HUDEP-2 (cell line): ENCODE results near the gene RAPGEF4.
"Not testable (repeated sequence)": the region's sequence is repeated elsewhere in the genome, so short reads cannot be mapped to it uniquely, and the experiment has no call there.

Experiments used
- DNase-seq, 76 experiments: peaks; one replicate each; lab custom pipeline; 2025; ENCODE audit not compliant: unreplicated experiment in 76 of 76; lab: John Stamatoyannopoulos, UW

The RAPGEF4 gene

DNA sequence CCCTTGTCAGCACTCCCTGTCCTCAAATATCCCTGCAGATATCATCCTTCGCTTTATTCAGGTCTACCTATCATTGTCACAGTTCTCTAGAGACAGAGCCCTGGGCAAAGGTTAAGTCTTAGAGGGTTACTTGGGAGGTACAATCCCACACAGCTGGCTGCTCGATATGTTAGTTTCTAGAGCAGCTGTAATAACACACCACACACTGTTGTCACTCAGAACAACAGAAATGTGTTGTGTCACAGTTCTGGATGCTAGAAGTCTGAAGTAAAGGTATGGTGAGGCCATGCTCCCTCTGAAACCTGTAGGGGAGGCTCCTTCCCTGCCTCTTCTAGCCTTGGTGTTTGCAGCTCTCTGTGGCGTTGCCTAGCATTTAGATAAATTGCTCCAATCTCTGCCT is 9.9 kb upstream of the RAPGEF4 start:
- DNase-seq = no peak

DNA sequence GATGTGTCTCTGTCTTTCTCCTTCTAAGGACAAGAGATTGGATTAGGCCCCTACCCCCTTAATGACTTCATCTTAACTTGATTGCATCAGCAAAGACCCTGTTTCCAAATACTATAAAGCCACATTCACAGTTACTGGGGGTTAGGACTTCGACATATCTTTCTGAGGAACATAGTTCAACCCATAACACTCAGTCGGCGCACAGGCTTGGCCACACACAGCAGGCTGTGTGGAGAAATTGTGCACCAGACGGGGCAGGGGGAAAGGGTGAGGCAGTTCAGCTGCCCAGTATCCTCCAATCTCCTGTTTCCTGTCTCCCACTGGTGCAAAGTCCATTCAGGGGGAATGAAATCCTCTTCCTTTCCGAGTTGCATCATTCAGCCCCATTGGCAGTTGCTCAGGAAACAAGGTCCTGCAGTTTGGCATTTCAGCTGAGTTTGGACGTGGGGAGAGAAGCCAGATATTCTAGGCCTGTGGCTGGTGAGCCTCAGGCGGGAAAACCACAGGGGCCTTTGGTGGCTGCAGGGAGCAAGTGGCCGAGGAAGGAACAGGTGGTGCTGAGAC is 9.4 kb upstream of the RAPGEF4 start:
- DNase-seq = no peak

DNA sequence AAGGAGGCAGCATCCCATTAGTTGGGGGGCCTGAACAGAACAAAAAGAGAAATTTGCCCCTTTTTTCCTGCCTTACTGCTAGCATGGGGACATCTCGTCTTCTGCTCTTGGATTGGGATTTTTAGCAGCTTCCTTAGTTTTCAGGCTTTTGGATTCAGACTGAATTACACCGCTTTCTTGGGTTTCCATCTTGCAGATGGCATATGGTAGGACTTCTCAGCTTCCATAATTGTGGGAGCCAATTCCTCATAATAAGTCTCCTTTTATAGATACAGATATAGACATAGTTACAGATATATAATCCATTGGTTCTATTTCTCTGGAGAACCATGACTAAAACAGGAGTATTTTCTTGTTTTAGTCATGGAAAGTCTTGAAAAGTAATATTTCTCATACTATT is 5.2 kb upstream of the RAPGEF4 start:
- DNase-seq = no peak

DNA sequence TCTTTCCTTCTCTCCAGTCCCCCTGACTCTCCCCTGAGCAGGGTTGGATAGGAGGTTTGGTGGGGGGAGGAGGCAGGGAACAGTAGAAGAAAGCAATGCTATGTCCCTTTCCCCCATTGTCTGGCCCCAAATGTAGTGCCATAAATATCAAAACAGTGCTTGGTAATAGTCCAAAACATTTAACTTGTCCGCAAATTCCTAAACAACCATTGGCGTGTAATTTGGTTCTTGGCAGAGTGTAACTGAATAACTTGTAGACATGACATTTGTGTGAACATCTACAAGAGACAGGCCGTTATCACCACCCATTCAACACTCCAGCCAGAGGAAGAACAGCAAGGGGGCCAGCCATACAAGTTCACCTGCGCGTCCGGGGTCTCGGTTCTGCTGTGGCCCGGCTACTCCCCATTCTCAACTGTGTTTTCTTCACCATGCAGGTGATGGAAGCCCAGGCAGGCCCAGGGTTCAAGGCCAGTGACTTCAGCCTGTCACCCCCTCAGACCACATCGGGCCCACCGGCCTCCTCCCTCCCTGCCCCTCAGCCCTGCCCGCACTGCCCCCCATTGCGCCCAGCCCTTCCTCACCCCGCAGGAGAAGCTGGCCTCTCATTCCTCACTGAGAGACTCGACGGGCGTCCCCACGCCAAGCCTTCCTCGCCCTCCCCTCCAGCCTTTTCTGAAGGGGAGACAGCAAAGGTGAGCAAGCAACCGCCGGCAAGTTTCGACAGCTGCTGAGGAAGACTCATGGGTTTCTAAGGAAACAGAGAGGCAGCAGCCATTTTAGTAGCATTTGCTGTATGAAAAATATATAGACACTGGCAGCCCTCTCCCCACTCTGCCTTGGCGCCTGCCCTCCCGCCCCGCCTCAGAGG is 699 bp upstream of the RAPGEF4 start:
- no peak for DNase-seq

DNA sequence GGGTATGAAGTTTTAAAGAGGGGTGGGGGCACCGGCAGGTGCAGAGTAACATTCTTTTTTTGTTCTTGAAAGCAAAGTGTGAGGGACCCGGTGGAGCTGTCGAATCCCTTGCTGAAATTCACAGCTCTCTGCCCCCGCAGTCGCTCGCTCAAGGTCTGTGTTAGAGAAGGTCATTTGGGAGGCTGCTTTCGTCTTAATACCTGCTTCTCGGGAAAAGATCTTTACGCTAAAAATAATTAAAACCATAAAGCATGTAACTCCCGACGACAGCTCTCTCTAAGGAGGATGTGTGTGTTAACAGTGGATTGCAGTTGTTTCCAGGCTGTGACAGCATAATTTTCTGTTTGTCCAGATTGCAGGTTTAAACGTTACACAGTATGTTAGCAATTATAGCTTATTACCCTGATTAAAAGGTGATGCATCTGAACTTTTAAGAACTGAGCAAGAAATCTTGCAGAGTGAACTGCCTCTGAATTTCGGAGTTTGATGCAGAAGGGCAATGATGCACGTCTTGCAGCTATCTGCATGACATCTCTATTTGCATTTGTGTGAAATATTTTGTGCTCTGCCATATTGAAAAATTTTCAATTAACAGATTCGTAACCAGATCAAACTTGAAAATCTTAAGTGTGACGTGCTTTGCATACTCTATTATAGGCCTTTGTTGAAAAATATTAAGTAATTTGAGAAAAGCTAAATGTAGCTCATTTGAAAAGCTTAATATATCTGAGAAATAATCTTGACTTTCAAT is 954 bp downstream of the RAPGEF4 start:
- no peak for DNase-seq

DNA sequence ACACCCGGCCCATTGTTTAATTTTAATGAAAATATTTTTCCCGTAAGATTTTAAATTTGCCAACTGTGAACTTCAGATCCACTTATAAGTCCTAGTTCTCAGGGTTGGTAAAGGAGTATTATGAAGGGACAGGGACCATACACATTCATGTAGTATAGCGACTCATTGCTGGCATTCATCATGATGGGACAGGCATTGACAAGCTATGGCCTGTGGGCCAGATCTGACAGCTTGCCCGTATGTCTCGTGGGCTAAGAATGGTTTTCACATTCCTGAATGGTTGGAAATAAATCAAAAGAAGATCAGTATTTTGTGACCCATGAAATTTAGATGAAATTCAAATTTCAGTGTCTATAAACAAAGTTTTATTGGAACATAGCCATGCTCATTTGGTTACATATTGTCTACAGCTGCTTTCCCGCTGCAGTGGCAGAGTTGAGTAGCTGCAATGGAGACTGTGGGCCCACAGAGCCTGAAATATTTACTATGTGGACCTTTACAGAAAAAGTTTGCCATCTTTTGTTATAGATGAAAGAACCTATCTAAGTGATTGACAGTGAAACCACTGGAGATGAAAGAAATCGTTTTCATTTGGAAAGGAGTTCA is 4.1 kb downstream of the RAPGEF4 start:
- DNase-seq = no peak

DNA sequence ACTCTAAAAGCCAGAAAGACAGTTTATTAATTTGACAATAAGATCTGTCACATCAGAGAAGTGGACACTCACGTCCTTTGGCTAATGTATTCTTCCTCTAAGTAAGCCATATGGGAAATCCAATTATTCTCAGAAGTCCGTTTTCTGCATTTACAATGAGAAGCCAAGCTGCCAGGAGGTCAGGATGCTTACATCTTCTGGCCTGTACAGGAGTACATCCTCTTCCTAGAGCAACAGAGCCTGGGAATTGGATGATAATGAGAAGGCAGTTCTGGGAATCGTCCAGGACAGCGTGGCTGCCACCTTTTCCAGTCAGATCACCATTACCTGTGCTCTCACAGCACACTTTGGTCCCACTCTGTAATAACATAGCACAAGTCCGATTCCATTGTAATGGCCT is 5.2 kb downstream of the RAPGEF4 start:
- no peak for DNase-seq

DNA sequence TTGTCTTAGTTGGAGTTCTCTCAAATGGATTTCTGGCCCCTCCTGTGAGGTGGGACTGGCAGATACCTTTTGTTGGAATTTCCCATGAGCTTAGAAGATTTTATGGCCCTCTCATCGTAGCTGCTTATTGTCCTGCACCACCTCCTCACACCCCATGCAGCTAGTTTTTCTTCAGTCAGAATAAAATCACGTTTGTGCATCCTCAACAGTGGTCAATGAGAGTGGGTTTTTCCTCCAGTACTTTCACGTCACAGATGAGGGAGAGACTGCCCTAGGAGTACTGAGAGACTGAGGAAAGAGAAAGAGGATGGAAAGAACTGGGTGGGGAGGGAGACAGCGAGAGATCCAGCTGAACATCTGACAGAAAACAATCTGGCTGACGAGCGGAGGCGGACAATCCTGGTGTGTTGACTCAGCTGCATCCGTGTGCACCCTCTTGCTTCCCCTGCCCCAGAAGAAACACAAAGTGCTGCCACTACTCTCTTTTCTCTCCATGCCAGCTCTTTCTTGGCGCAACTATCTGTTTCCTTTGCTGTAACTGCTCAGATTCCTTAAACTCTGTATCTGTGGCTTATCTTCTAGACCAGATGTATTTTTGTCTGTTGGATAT is 7.4 kb downstream of the RAPGEF4 start:
- no peak for DNase-seq

DNA sequence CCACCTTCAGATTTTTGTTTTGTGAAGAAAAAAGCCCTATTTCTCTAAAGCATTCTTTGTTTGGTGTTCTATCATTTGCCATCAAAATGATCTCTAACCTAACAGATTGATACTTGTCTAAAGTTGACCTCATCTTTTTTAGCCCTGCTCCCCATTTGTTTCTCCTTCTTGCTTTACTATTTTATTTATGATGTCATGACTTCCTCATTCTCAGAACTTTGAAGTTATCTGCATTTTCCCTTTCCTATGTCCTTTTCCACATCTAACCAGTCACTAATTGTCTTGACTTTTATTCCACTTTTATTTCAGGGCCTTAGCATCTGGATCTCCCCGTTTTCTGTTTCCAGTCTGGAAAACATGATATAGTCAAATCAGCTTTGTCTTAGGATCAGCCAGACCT is 8.3 kb downstream of the RAPGEF4 start:
- no peak for DNase-seq

DNA sequence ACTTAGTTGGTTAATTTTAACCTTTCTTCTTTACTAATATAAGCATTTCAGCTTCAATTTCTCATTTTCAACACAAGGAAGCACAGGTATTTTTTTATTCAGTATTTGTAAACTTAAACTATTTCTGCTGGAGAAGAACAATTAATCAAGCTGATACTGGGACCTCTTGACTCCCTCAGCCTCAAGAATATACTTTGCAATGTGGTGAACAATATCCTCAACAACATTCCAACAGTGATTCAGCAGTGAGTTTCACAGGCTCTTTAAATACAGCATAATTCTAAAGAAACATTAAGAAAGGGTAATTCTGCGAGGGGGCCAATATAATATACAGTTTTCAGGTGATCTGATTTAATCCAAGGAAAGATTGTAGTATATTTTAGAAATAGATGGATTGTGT is 10.0 kb downstream of the RAPGEF4 start:
- no peak for DNase-seq

DNA sequence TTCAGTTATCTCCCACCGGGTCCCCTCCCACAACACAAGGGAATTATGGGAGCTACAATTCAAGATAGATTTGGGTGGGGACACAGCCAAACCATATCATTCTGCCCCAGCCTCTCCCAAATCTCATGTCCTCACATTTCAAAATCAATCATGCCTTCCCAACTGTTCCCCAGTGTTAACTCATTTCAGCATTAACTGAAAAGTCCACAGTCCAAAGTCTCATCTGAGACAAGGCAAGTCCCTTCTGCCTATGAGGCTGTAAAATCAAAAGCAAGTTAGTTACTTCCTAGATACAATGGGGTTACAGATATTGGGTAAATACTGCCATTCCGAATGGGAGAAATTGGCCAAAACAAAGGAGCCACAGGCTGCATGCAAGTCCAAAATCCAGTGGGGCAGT is 12.9 kb downstream of the RAPGEF4 start:
- not testable (repeated sequence) for DNase-seq

DNA sequence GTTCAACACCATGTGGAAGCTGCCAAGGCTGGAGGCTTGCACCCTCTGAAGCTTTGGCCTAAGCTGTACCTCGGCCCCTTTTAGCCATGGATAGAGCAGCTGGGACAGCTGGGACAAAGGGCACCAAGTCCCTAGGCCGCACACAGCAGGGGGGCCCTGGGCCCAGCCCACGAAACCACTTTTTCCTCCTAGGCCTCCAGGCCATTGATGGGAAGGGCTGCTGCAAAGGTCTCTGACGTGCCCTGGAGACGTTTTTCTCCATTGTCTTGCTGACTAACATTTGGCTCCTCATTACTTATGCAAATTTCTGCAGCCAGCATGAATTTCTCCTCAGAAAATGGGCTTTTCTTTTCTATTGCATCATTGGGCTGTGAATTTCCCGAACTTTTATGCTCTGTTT is 13.7 kb downstream of the RAPGEF4 start:
- DNase-seq = no peak

DNA sequence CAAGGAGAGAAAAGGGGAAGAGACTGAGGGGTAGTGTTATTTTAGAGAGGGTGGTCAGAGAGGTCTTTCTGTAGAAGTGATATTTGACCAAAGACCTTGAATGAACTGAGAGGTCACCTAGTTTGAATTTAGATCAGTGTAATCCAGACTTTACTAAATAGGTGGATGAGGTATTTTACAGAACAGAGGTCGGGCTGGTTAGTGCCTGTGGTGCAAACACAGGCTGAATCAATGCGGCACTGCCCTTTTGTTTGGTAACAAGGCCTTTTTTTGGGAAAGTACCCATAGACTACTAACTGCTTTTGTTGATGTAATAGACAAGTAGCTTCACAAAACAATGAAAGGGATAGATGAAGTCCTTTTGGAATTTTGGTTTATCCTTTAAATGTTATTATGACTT is 15.9 kb downstream of the RAPGEF4 start:
- DNase-seq = no peak

DNA sequence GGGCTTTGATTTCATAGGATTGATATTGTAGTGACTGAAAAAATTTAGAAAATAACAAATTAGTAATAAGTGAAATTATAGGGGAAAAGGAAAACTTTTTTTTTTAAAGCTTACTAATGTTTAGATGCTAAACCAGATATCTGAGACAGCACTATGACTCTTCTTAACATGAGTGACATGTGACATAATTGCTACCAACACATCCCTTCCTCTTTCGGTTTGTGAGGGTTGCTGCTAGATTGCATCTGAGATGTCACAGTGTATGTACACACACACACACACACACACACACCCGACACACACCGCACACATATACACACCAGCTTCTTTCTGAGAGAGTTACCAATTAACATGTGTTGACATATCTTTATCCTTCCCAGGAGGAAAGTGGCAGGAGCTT is 18.0 kb downstream of the RAPGEF4 start:
- no peak for DNase-seq

DNA sequence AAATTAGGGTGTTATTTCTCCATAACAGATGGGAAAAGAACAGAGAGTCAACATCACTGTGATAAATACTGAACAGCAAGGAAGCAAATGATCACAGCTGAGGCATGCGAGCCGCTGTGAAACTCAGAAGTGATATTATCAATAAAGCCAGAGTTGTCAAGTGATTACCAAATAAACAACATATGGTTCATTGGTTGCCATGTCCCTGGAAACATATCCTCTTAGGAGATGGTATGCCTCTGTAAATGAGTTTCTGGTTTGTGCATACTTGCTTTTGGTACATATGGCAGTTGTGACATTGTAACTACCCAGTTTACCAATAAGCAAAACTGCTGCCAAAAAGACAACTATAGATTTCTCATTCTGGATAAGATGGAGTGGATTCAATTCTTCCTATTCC is 23.8 kb downstream of the RAPGEF4 start:
- no peak for DNase-seq

DNA sequence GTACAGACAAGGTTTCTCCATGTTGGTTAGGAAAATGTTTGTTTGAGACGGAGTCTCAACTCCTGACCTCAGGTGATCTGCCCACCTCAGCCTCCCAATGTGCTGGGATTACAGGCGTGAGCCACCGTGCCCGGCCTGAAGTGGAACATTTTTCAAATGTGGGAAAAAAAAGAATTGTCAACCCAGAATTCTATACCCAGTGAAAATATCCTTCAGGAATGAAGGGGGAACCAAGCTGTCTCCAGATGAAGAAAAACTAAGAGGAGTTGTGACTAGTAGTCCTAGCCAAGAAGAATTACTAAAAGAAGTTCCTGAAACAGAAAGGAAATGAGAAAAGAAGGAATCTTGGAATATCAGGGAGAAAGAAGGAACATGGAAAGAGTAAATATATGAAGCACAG is 25.7 kb downstream of the RAPGEF4 start:
- DNase-seq = no peak

DNA sequence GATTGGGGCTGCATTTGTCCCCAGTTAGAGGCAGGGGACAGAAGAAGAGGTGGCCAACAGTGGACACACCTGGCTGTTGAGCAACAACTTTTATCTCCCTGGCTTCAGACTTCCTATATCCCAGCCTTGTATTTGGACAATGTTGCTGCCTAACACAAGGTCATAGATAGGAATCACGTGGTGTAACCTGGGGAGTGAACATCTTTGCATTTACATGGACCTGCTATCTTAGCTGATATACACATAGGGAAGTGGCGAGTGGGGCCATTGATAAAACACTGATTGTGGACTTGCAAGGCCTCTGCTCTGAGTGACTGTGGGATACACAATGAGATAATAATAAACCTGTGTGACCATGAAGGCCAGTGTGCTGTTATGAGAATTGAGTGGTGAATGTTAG is 26.9 kb downstream of the RAPGEF4 start:
- no peak for DNase-seq

DNA sequence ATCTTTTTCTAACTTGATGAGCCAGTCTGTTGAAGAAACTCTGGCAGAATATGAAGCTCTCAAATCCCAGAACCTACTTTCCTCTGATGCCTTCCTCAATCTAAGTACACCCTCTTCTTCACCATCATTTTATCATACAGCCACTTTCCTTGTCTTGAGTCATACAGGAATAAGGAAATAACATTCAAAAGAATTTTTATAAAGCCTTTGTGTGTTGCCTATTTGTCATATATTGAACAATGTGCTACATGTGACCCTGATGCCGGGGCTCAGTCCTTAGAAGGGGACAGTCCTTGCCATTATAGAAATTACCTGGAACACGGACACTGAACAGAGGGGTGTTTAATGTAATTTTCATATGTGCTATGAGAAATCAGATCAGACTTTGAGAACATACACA is 27.4 kb downstream of the RAPGEF4 start:
- no peak for DNase-seq

DNA sequence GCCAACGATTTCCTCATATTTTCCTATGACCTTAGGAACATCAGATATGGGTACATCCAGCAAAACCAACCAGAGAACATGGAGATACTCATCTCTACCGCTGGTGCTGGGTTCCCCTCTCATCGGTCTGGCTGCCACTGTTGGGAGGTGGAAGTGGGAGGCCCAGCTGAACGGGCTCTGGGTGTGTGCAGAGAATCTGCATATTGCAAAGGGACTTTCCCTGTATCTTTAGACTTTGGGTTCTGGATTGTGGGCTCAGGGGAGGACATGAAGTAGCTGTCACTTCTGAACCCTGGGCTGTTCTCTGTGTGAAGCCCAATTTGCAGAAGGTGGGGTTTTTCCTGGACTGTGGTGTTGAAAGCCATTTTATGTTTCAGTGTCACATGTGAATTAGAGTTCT is 30.0 kb downstream of the RAPGEF4 start:
- no peak for DNase-seq

DNA sequence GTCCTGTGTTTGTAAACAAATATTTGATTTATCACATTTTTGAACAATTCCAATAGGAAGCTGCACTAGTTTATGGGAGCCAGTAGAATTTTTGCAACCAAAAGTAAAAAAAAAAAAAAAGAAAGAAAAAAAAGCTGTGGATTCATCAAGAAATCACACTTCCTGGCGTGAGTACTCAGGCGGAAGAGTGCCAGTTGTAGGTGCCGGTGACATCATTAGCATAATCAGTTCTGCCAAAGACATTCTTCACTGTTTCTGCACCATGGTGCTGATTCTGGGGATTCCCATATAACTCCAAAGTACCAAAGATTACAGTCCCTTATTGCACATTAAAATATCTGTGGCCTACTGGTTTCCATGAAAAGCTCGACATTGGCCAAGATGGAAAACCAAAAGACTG is 32.8 kb downstream of the RAPGEF4 start:
- no peak for DNase-seq

DNA sequence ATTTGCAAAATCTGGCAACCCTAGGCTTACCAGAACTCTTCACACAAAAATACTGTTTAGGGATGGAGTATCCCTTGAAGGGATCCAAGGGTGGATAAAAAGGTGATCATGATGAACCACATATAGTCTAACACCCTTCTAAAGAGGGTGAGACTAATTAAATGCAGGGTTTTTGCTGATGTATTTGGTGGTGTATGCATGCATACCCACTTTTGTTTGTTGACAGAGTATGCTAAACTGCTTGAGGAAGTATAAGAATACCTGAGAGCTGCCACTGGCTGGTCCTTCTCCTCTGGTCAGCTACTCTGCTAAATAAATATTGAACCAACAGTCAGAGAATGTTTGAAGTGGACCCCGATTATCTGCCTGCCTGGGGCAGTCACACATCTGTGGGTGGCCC is 34.2 kb downstream of the RAPGEF4 start:
- DNase-seq = no peak
